Measurements from ENCODE around the gene C6orf47.

DNA sequence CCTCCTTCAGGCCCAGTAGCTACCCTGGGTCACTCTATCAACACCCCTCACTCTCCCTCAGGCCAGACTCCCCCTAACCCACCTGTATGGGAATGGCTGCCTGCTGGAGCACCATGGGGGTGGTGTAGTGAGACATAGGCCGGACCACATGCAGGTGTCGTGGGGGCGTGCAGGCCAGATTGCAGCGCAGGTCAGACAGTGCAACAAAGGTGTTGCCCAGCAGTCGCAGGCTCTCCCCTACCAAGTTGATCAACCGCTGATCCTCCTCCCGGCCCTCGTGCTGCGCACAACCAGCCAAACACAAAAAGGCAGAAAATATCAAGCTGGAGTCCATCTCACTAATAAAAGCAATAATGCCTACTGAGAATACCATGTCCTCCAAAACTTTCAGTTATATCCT, 15.3 kb downstream of the C6orf47 start:
- no peak for TF ChIP-seq TAF1 (IDR thresholded peaks at IDR 0.05; ENCODE audit: low read depth, low read length)
- TF ChIP-seq POLR2A (IDR thresholded peaks at IDR 0.05; ENCODE audit: low read depth, low read length) = no peak
- no peak for TF ChIP-seq SPI1 (IDR thresholded peaks at IDR 0.05; ENCODE audit: low read depth, low read length)
